ENCODE data around the gene ERFE. TPM values are rescaled to one million over a fixed set of nuclear protein-coding genes. Genes with fewer than 3 reads are reported as not detected.

The ERFE gene
- total and polyA plus RNA-seq, 2 donors (not counting 1 experiment from before 2014, with no cell fraction given), result 0.17 TPM; not detected in 1

DNA sequence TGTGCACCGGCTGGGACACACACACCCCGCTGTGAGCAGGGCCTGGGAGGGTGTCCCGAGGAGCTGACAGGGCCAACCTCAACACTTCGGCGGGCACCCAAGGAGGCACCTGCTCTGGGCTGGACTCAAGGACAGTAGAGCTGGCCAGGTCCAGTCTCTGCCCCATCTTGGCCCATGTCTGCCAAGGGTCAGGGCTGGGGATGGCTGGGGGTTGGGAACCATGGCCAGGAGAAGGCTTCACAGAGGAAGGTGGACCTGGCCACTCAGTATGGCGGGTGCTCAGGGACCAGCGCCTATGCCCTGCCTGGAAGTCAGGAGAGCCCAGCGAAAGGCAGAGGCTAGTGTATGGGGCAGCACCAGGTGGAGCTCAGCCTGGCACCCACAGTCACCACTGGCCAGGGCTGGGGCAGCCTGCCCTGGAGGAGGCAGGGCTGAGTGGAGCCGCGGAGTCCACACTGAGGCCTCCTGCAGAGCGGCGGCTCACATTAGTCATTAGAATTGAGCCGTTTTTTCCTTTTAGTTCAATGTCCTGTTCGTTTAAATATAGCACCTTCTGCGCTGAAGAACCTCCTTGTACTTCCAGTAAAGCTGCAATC lies 4.2 kb downstream of the ERFE start:
- ChIA-PET CTCF (interaction anchor here (0.9 kb wide), 1 partner anchor 10 kb away, joined by 3 read pairs; no protein-coding TSS in a partner anchor), POLR2A (no interaction called here)
- WGBS (ENCODE audit: insufficient coverage), result 84% methylated on average over 10 of the region's 15 CpGs
- H3K4me3 Mint-ChIP-seq, result no peak overlapping the region
- ATAC-seq (ENCODE audit: low read depth) (no peak), DNase-seq (no peak)
- H3K9me3 Mint-ChIP-seq (ENCODE audit: insufficient read depth), result no peaks in the 10 kb centered on the region
- Histone ChIP-seq H2AFZ (ENCODE audit: insufficient read depth, low read depth, low read length, poor library complexity, severe bottlenecking) (no peak overlapping the region), H3K9ac (ENCODE audit: low read length) (no peak overlapping the region), H3K27me3 (replicated peaks in 1 of 4; ENCODE audit: control extremely low read depth in 1 of 4, control insufficient read depth in 3 of 4, insufficient read depth in 4 of 4, low read length in 3 of 4) (peaks cover 0 to 35% (median 8%) of the 10 kb centered on the region in 4 experiments), H3K27ac (ENCODE audit: low read length in 2 of 2) (no peak overlapping the region), H3K4me2 (replicated peaks; ENCODE audit: low read depth, low read length, poor library complexity, severe bottlenecking) (no peak overlapping the region), H3K4me3 (ENCODE audit: control extremely low read depth in 1 of 5, extremely low read depth in 1 of 5, insufficient read depth in 1 of 5, low read depth in 2 of 5, low read length in 4 of 5) (no peak overlapping the region), H4K20me1 (ENCODE audit: control insufficient read depth, insufficient read depth, low read length, poor library complexity, severe bottlenecking) (no peaks in the 10 kb centered on the region), H3K9me3 (ENCODE audit: control extremely low read depth in 1 of 3, control insufficient read depth in 2 of 3, insufficient read depth in 1 of 3, low read length in 2 of 3) (peaks cover 0 to 17% (median 0%) of the 10 kb centered on the region in 3 donors), H3K79me2 (ENCODE audit: control insufficient read depth, insufficient read depth, low read length) (no peaks in the 10 kb centered on the region), H3K36me3 (replicated peaks in 1 of 2; ENCODE audit: control extremely low read depth in 1 of 2, control insufficient read depth in 1 of 2, extremely low read depth in 1 of 2, insufficient read depth in 2 of 2, low read length in 1 of 2) (no peaks in the 10 kb centered on the region), H3K4me1 (ENCODE audit: control insufficient read depth in 2 of 2, insufficient read depth in 2 of 2, low read length in 2 of 2) (peaks cover 16 to 19% of the 10 kb centered on the region in 2 donors)
- TF ChIP-seq, protein P1, sequence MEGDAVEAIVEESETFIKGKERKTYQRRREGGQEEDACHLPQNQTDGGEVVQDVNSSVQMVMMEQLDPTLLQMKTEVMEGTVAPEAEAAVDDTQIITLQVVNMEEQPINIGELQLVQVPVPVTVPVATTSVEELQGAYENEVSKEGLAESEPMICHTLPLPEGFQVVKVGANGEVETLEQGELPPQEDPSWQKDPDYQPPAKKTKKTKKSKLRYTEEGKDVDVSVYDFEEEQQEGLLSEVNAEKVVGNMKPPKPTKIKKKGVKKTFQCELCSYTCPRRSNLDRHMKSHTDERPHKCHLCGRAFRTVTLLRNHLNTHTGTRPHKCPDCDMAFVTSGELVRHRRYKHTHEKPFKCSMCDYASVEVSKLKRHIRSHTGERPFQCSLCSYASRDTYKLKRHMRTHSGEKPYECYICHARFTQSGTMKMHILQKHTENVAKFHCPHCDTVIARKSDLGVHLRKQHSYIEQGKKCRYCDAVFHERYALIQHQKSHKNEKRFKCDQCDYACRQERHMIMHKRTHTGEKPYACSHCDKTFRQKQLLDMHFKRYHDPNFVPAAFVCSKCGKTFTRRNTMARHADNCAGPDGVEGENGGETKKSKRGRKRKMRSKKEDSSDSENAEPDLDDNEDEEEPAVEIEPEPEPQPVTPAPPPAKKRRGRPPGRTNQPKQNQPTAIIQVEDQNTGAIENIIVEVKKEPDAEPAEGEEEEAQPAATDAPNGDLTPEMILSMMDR (IDR thresholded peaks at IDR 0.05), result no peak
- TF ChIP-seq EZH2 (IDR thresholded peaks at IDR 0.05; ENCODE audit: borderline replicate concordance, insufficient read depth, low read depth, low read length, poor library complexity, severe bottlenecking), result no peak
- H3K27me3 Mint-ChIP-seq, result peaks cover 21% of the 10 kb centered on the region
- no peak overlapping the region for H3K27ac Mint-ChIP-seq
- peaks cover 15% of the 10 kb centered on the region for H3K4me1 Mint-ChIP-seq
- intact Hi-C loops (cut with micrococcal nuclease), result no loop called here

DNA sequence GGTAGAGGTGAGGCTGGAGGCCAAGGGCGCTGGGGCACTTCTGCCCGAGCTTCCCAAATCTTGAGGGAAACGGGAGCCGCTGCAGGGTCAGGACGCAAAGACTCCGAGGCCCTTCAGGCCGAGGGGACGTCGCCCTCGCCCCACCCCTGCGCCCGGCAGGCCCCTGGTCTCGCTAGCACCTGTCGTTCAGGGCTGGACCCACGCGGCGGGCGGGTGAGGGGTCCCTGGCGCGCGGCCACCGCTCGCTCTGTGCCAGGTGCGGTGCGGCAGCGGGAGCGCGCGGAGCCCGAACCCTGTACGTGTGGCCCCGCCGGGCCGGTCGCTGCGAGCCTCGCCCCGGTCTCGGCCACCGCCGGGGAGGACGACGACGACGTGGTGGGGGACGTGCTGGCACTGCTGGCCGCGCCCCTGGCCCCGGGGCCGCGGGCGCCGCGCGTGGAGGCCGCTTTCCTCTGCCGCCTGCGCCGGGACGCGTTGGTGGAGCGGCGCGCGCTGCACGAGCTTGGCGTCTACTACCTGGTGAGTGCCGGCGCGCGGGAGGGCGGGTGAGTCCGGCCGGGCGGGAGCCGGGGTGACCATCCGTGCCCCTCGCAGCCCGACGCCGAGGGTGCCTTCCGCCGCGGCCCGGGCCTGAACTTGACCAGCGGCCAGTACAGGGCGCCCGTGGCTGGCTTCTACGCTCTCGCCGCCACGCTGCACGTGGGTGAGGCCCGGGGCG lies 4.9 kb downstream of the ERFE start:
- Histone ChIP-seq H3K79me2 (ENCODE audit: control insufficient read depth, insufficient read depth, low read length) (no peaks in the 10 kb centered on the region), H3K4me2 (replicated peaks; ENCODE audit: low read depth, low read length, poor library complexity, severe bottlenecking) (peak overlapping the region; percentile 25), H3K4me1 (ENCODE audit: control insufficient read depth in 2 of 2, insufficient read depth in 2 of 2, low read length in 2 of 2) (peaks cover 16% of the 10 kb centered on the region in 2 donors), H3K4me3 (ENCODE audit: control extremely low read depth in 1 of 5, extremely low read depth in 1 of 5, insufficient read depth in 1 of 5, low read depth in 2 of 5, low read length in 4 of 5) (no peak overlapping the region), H3K9me3 (ENCODE audit: control extremely low read depth in 1 of 3, control insufficient read depth in 2 of 3, insufficient read depth in 1 of 3, low read length in 2 of 3) (peaks cover 0 to 12% (median 0%) of the 10 kb centered on the region in 3 donors), H3K9ac (ENCODE audit: low read length) (no peak overlapping the region), H3K27me3 (replicated peaks in 1 of 4; ENCODE audit: control extremely low read depth in 1 of 4, control insufficient read depth in 3 of 4, insufficient read depth in 4 of 4, low read length in 3 of 4) (peaks cover 0 to 31% (median 8%) of the 10 kb centered on the region in 4 experiments), H3K36me3 (replicated peaks in 1 of 2; ENCODE audit: control extremely low read depth in 1 of 2, control insufficient read depth in 1 of 2, extremely low read depth in 1 of 2, insufficient read depth in 2 of 2, low read length in 1 of 2) (peaks cover 0 to 2% of the 10 kb centered on the region in 2 experiments), H2AFZ (ENCODE audit: insufficient read depth, low read depth, low read length, poor library complexity, severe bottlenecking) (no peak overlapping the region), H4K20me1 (ENCODE audit: control insufficient read depth, insufficient read depth, low read length, poor library complexity, severe bottlenecking) (no peaks in the 10 kb centered on the region), H3K27ac (ENCODE audit: low read length in 2 of 2) (no peak overlapping the region)
- Mint-ChIP-seq H3K9me3 (ENCODE audit: insufficient read depth) (no peaks in the 10 kb centered on the region), H3K27me3 (peaks cover 21% of the 10 kb centered on the region), H3K27ac (no peak overlapping the region), H3K4me3 (no peak overlapping the region), H3K4me1 (peaks cover 15% of the 10 kb centered on the region)
- 5% methylated on average over 95 of the region's 95 CpGs for WGBS (ENCODE audit: insufficient coverage)
- ChIA-PET POLR2A (no interaction called here), CTCF (no interaction called here)
- intact Hi-C loops (cut with micrococcal nuclease), result no loop called here
- DNase-seq (no peak), ATAC-seq (ENCODE audit: low read depth) (no peak)
- TF ChIP-seq EZH2 (IDR thresholded peaks at IDR 0.05; ENCODE audit: borderline replicate concordance, insufficient read depth, low read depth, low read length, poor library complexity, severe bottlenecking), result no peak
- TF ChIP-seq, protein P1 (IDR thresholded peaks at IDR 0.05), result no peak

Data from B cell (primary cell).